K562 (cell line): ENCODE data around the gene DAPK3. TPM values are rescaled to one million over a fixed set of nuclear protein-coding genes. Genes with fewer than 3 reads are reported as not detected.

ENCODE experiments used
- CCNT2 ChIP-seq: IDR thresholded peaks from 2 replicates; pipeline ENCODE4 v1.6.1; 2011; ENCODE audit warnings: borderline replicate concordance, low read depth, mild to moderate bottlenecking, moderate library complexity, mixed read lengths, low read length; ENCODE audit not compliant: insufficient read length; ENCODE audit errors: extremely low read depth
- GTF2E2 ChIP-seq: fragments of 200-800 bp; sonication (Bioruptor generic); IDR thresholded peaks from 2 replicates; pipeline ENCODE4 v1.6.1; 2016; ENCODE audit warnings: missing genetic modification characterization, missing compliant biosample characterization
- HNRNPK ChIP-seq: fragments of 200-400 bp; formaldehyde crosslinking; IDR thresholded peaks from one replicate; pipeline ENCODE4 v1.6.1; 2018; ENCODE audit warnings: mild to moderate bottlenecking, low read depth, low read length; ENCODE audit not compliant: poor library complexity, severe bottlenecking
- HNRNPLL ChIP-seq: fragments of 200-400 bp; formaldehyde crosslinking; IDR thresholded peaks from 2 replicates; pipeline ENCODE4 v1.6.1; 2017; ENCODE audit warnings: low read length, low read depth, mild to moderate bottlenecking; ENCODE audit not compliant: poor library complexity, severe bottlenecking
- ILF3 ChIP-seq: fragments of 450-650 bp; IDR thresholded peaks from 2 replicates; pipeline ENCODE4 v1.6.1; 2018; ENCODE audit warnings: antibody characterized with exemption, mild to moderate bottlenecking, moderate library complexity, borderline replicate concordance
- PHF8 ChIP-seq: fragments of 200-600 bp; sonication (generic); IDR thresholded peaks from 2 replicates; pipeline ENCODE4 v1.6.1; 2012; ENCODE audit warnings: mixed run types, mild to moderate bottlenecking, inconsistent platforms, low read length, moderate library complexity, borderline replicate concordance
- POU5F1 ChIP-seq: fragments of 150-350 bp; IDR thresholded peaks from 2 replicates; pipeline ENCODE4 v1.6.1; 2014; ENCODE audit warnings: borderline replicate concordance, low read length, low read depth, mild to moderate bottlenecking; ENCODE audit not compliant: partially characterized antibody
- RBM15 ChIP-seq: fragments of 200-400 bp; formaldehyde crosslinking; IDR thresholded peaks from 2 replicates; pipeline ENCODE4 v1.6.1; 2018; ENCODE audit warnings: mild to moderate bottlenecking, low read length, moderate library complexity; ENCODE audit not compliant: insufficient read depth
- RHOXF2B ChIP-seq: fragments of 250-450 bp; sonication (Bioruptor Pico); conservative IDR thresholded peaks from 2 replicates; pipeline ENCODE4 v1.5.1; 2021
- SP2 ChIP-seq: IDR thresholded peaks from 2 replicates; pipeline ENCODE4 v1.6.1; 2011; ENCODE audit warnings: mild to moderate bottlenecking, low read depth, low read length, moderate library complexity; ENCODE audit not compliant: poor library complexity, severe bottlenecking; ENCODE audit errors: extremely low read depth
- ZNF143 ChIP-seq: sonication (generic); formaldehyde crosslinking; IDR thresholded peaks from 2 replicates; pipeline ENCODE4 v1.9.0; 2022; ENCODE audit warnings: mild to moderate bottlenecking, missing genetic modification reagents
- ZNF407 ChIP-seq: fragments of 450-650 bp; IDR thresholded peaks from 2 replicates; pipeline ENCODE4 v1.6.1; 2016; ENCODE audit warnings: low read depth
- ZNF586 ChIP-seq: fragments of 450-650 bp; formaldehyde crosslinking; conservative IDR thresholded peaks from 2 replicates; pipeline ENCODE4 v1.4.0; 2020; ENCODE audit warnings: mild to moderate bottlenecking, moderate library complexity
- ZNF668 ChIP-seq: fragments of 250-450 bp; sonication (Bioruptor Pico); IDR thresholded peaks from 2 replicates; pipeline ENCODE4 v1.8.0; 2022; ENCODE audit warnings: mild to moderate bottlenecking, inconsistent platforms
- polyA plus RNA-seq, 8 experiments: library from polyadenylated mRNA; depleted of rRNA in 4 of 8; stranded (reverse) in 5 of 8; unstranded in 3 of 8; fragments of >200 nt; fragmentation: Nextera tagmentation in 2 of 8; fragmentation: Illumina TruSeq in 1 of 8; extraction: Ambion mirVana in 2 of 8; extraction: Trizol in 1 of 8; gene quantifications; 2 replicates each; pipeline versions ENCODE4 v1.2.1 to v1.2.3, GENCODE V29; 2011 to 2014; ENCODE audit warnings: inconsistent platforms in 1 of 8, missing spikeins in 1 of 8
- total RNA-seq, 7 experiments: library from RNA; depleted of rRNA in 6 of 7; stranded (reverse); fragments of >200 nt in 6 of 7; fragmentation: Illumina TruSeq in 2 of 7; extraction: Trizol in 2 of 7; gene quantifications; 2 replicates each; pipeline versions ENCODE4 v1.2.1 to v1.2.3, GENCODE V29; 2011 to 2021; ENCODE audit warnings: low replicate concordance in 1 of 7
- TF ChIP-seq, protein P1 (sequence below), 2 experiments: IDR thresholded peaks in 1 of 2; conservative IDR thresholded peaks in 1 of 2; 2 replicates each; pipeline ENCODE4 v1.6.1; 2016; ENCODE audit warnings: low read depth in 2 of 2, mild to moderate bottlenecking in 1 of 2, missing compliant biosample characterization in 1 of 2, missing genetic modification characterization in 1 of 2, moderate library complexity in 1 of 2

Gene DAPK3
- total and polyA plus RNA-seq, 9 of the 15 experiments (the other 6 are each of a cell fraction or from before 2014, with no cell fraction given), result 0.14 to 63.4 (median 25.0) TPM

- TF ChIP-seq CCNT2 (peak; percentile 77), HNRNPLL (no peak), ZNF143 (CRISPR knock-in tag) (no peak), ZNF668 (CRISPR knock-in tag) (no peak), RHOXF2B (CRISPR knock-in tag) (no peak), SP2 (peak; percentile 90), GTF2E2 (tag) (no peak; the same call in 1 of the 2 replicates), ILF3 (no peak), PHF8 (peak; percentile 84; the same call in 1 of the 2 replicates), ZNF407 (no peak), POU5F1 (no peak), ZNF586 (no peak), RBM15 (no peak), HNRNPK (no peak)
- TF ChIP-seq, protein P1, sequence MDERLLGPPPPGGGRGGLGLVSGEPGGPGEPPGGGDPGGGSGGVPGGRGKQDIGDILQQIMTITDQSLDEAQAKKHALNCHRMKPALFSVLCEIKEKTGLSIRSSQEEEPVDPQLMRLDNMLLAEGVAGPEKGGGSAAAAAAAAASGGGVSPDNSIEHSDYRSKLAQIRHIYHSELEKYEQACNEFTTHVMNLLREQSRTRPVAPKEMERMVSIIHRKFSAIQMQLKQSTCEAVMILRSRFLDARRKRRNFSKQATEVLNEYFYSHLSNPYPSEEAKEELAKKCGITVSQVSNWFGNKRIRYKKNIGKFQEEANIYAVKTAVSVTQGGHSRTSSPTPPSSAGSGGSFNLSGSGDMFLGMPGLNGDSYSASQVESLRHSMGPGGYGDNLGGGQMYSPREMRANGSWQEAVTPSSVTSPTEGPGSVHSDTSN (CRISPR knock-in tag; IDR thresholded peaks at IDR 0.05; ENCODE audit: low read depth), result peak; percentile 90
- TF ChIP-seq, protein P1 (tag; conservative IDR thresholded peaks at IDR 0.05; ENCODE audit: low read depth), result peak; percentile 97
Observed at GRCh38 chr19:3970808-3971598, at the start of gene DAPK3 (continued).
